ENCODE results near the gene KCNK10. TPM values are rescaled to one million over a fixed set of nuclear protein-coding genes. Genes with fewer than 3 reads are reported as not detected.

The KCNK10 gene
- total RNA-seq, 1 donor from 2014 or later: not detected

- Histone ChIP-seq H3K9me3 (no peaks in the 10 kb centered on the region), H3K36me3 (no peaks in the 10 kb centered on the region), H3K4me1 (no peaks in the 10 kb centered on the region), H3K27ac (no peak overlapping the region), H3K27me3 (no peaks in the 10 kb centered on the region), H3K4me3 (no peak overlapping the region)
- DNase-seq (ENCODE audit: low spot score in 2 of 2): no peak
- no peak for TF ChIP-seq CTCF (IDR thresholded peaks at IDR 0.05)
- intact Hi-C loops (cut with DNase I): no loop called here
Observed at GRCh38 chr14:88202286-88202685, 120.8 kb downstream of the KCNK10 start.

- Histone ChIP-seq H3K27me3 (no peaks in the 10 kb centered on the region), H3K4me1 (no peaks in the 10 kb centered on the region), H3K27ac (no peak overlapping the region), H3K9me3 (no peaks in the 10 kb centered on the region), H3K4me3 (no peak overlapping the region), H3K36me3 (no peaks in the 10 kb centered on the region)
- DNase-seq (ENCODE audit: low spot score in 2 of 2): no peak
- TF ChIP-seq CTCF (IDR thresholded peaks at IDR 0.05): no peak
- intact Hi-C loops (cut with DNase I): no loop called here
Observed at GRCh38 chr14:88201851-88202250, 121.2 kb downstream of the KCNK10 start.

- Histone ChIP-seq H3K4me3 (no peak overlapping the region), H3K36me3 (no peaks in the 10 kb centered on the region), H3K9me3 (no peaks in the 10 kb centered on the region), H3K27me3 (no peaks in the 10 kb centered on the region), H3K27ac (no peak overlapping the region), H3K4me1 (no peaks in the 10 kb centered on the region)
- TF ChIP-seq CTCF (IDR thresholded peaks at IDR 0.05): no peak
- intact Hi-C loops (cut with DNase I): no loop called here
- DNase-seq (ENCODE audit: low spot score in 2 of 2): no peak
Observed at GRCh38 chr14:88199882-88200281, 123.2 kb downstream of the KCNK10 start.

- no peak for TF ChIP-seq CTCF (IDR thresholded peaks at IDR 0.05)
- intact Hi-C loops (cut with DNase I): no loop called here
- Histone ChIP-seq H3K4me3 (no peak overlapping the region), H3K27me3 (no peaks in the 10 kb centered on the region), H3K27ac (no peak overlapping the region), H3K36me3 (no peaks in the 10 kb centered on the region), H3K4me1 (no peaks in the 10 kb centered on the region), H3K9me3 (no peaks in the 10 kb centered on the region)
- no peak for DNase-seq (ENCODE audit: low spot score in 2 of 2)
Observed at GRCh38 chr14:88198446-88198845, 124.6 kb downstream of the KCNK10 start.

- no peak for DNase-seq (ENCODE audit: low spot score in 2 of 2)
- H3K4me3 ChIP-seq: no peak overlapping the region
- TF ChIP-seq CTCF (IDR thresholded peaks at IDR 0.05): no peak
- no peaks in the 10 kb centered on the region for H3K4me1 ChIP-seq
- H3K27ac ChIP-seq: no peak overlapping the region
- intact Hi-C loops (cut with DNase I): no loop called here
- no peaks in the 10 kb centered on the region for H3K36me3 ChIP-seq
- no peaks in the 10 kb centered on the region for H3K9me3 ChIP-seq
- H3K27me3 ChIP-seq: no peaks in the 10 kb centered on the region
Observed at GRCh38 chr14:88196925-88197324, 126.1 kb downstream of the KCNK10 start.

Data from ascending aorta (tissue), 2 donors.